Measurements from ENCODE around the gene GALNT10.

GALNT10 gene

DNA sequence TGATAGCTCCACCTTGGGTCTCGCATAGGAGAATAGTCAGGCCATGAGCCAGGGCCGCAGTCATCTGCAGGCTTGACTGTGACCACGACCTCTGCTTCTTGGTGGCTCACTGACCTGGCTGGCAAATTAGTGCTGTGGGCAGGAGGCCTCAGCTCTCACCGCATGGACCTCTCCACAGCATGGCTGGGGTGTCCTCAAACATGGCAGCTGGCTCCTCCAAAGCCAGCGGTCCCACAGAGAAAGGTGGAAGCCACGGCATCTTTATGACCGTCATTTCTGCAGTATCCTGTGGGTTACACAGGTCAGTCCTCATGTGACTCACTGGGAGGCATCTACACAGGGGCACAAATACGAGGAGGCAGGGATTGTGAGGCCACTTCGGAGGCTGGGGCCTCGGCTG is 212.1 kb downstream of the GALNT10 start:
- TF ChIP-seq L3MBTL2 (conservative IDR thresholded peaks at IDR 0.05) (no peak), BHLHE40 (IDR thresholded peaks at IDR 0.05; ENCODE audit: borderline replicate concordance) (no peak), ELF4 (IDR thresholded peaks at IDR 0.05) (no peak), LEF1 (IDR thresholded peaks at IDR 0.05; ENCODE audit: borderline replicate concordance) (no peak), TARDBP (IDR thresholded peaks at IDR 0.05) (no peak), ARNT (IDR thresholded peaks at IDR 0.05) (no peak), SP1 (IDR thresholded peaks at IDR 0.05) (no peak), NFRKB (IDR thresholded peaks at IDR 0.05) (no peak), CTBP1 (IDR thresholded peaks at IDR 0.05; ENCODE audit: borderline replicate concordance) (no peak), FOXA1 (IDR thresholded peaks at IDR 0.05) (no peak)
- no peak for DNase-seq (ENCODE audit: extremely low spot score)
- CTCF ChIA-PET: interaction anchor here (0.6 to 0.7 kb wide), 2 partner anchors 213 to 349 kb away, joined by 3 read pairs; no protein-coding TSS in a partner anchor
- POLR2A ChIA-PET: no interaction called here

- CTCF ChIA-PET: interaction anchor here (0.6 to 3.0 kb wide), 2 partner anchors 331 to 349 kb away, joined by 3 to 42 read pairs; no protein-coding TSS in a partner anchor
- POLR2A ChIA-PET: no interaction called here
- no peak for DNase-seq (ENCODE audit: extremely low spot score)
- TF ChIP-seq FOXM1 (IDR thresholded peaks at IDR 0.05; ENCODE audit: borderline replicate concordance): no peak
- no peak for TF ChIP-seq NFRKB (IDR thresholded peaks at IDR 0.05)
- no peak for TF ChIP-seq HDGF (IDR thresholded peaks at IDR 0.05; ENCODE audit: borderline replicate concordance)
- TF ChIP-seq CTBP1 (IDR thresholded peaks at IDR 0.05; ENCODE audit: borderline replicate concordance): no peak
These were observed 212.7 kb downstream of the GALNT10 start for GRCh38 chr5:154403234-154403633.

DNA sequence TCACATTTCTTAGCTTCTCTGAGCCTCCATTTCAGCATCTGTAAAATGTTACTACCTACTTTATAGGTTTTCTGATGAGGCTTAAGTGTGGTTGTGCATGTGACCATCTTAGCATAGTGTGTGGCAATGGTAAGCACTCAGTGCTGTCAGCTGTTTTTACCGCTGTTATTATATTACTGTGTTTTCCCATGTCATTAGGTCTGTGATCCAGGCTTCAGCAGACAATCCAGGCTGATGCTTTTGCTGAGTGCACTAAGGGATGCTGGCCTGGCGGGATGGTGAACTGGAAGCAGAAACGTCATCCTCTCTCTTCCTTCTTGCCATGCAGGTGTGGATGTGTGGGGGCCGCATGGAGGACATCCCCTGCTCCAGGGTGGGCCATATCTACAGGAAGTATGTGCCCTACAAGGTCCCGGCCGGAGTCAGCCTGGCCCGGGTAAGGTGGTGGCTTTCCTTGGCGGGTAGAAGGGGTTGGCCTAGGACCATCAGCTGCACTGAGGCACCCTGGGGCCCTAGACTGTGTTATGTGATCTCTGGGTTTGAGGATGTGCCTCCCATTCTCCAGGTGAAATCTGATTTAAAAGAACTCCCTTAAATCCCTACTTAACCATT is 213.3 kb downstream of the GALNT10 start:
- TF ChIP-seq FOXM1 (IDR thresholded peaks at IDR 0.05; ENCODE audit: borderline replicate concordance): no peak
- TF ChIP-seq ELF4 (IDR thresholded peaks at IDR 0.05): no peak
- no peak for TF ChIP-seq LEF1 (IDR thresholded peaks at IDR 0.05; ENCODE audit: borderline replicate concordance)
- TF ChIP-seq FOXK2 (IDR thresholded peaks at IDR 0.05): no peak
- no peak for TF ChIP-seq CTBP1 (IDR thresholded peaks at IDR 0.05; ENCODE audit: borderline replicate concordance)
- TF ChIP-seq TARDBP (IDR thresholded peaks at IDR 0.05): no peak
- DNase-seq (ENCODE audit: extremely low spot score): no peak
- CTCF ChIA-PET: interaction anchor here (1.4 to 3.0 kb wide), 4 partner anchors 207 to 331 kb away, joined by 6 to 42 read pairs (median 12); partner anchors contain the start of gene GALNT10
- POLR2A ChIA-PET: interaction anchor here (1.2 kb wide), 1 partner anchor 214 kb away, joined by 4 read pairs; the partner anchor contains the start of gene GALNT10

GRCh38 chr5:154405078-154405792 is 214.7 kb downstream of the GALNT10 start:
- peak; percentile 91 for DNase-seq (ENCODE audit: extremely low spot score)
- ChIA-PET CTCF (interaction anchor here (0.6 to 3.0 kb wide), 23 partner anchors 17 to 647 kb away, joined by 3 to 42 read pairs (median 4); partner anchors contain the start of gene GALNT10), POLR2A (interaction anchor here (0.7 to 1.2 kb wide), 2 partner anchors 215 to 216 kb away, joined by 3 to 4 read pairs; partner anchors contain the start of gene GALNT10)
- no peak for TF ChIP-seq SP1 (IDR thresholded peaks at IDR 0.05)
- no peak for TF ChIP-seq FOXK2 (IDR thresholded peaks at IDR 0.05)
- TF ChIP-seq HDGF (IDR thresholded peaks at IDR 0.05; ENCODE audit: borderline replicate concordance): no peak
- TF ChIP-seq ELF4 (IDR thresholded peaks at IDR 0.05): no peak
- no peak for TF ChIP-seq CTBP1 (IDR thresholded peaks at IDR 0.05; ENCODE audit: borderline replicate concordance)
- no peak for TF ChIP-seq ARNT (IDR thresholded peaks at IDR 0.05)
- no peak for TF ChIP-seq FOXA1 (IDR thresholded peaks at IDR 0.05)
- no peak for TF ChIP-seq LEF1 (IDR thresholded peaks at IDR 0.05; ENCODE audit: borderline replicate concordance)
- no peak for TF ChIP-seq SUZ12 (IDR thresholded peaks at IDR 0.05)
- no peak for TF ChIP-seq FOXM1 (IDR thresholded peaks at IDR 0.05; ENCODE audit: borderline replicate concordance)
- TF ChIP-seq TARDBP (IDR thresholded peaks at IDR 0.05): no peak
- no peak for TF ChIP-seq NFRKB (IDR thresholded peaks at IDR 0.05)
- no peak for TF ChIP-seq L3MBTL2 (conservative IDR thresholded peaks at IDR 0.05)
- TF ChIP-seq ZNF384 (IDR thresholded peaks at IDR 0.05): no peak
- TF ChIP-seq, protein P1, sequence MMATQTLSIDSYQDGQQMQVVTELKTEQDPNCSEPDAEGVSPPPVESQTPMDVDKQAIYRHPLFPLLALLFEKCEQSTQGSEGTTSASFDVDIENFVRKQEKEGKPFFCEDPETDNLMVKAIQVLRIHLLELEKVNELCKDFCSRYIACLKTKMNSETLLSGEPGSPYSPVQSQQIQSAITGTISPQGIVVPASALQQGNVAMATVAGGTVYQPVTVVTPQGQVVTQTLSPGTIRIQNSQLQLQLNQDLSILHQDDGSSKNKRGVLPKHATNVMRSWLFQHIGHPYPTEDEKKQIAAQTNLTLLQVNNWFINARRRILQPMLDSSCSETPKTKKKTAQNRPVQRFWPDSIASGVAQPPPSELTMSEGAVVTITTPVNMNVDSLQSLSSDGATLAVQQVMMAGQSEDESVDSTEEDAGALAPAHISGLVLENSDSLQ (IDR thresholded peaks at IDR 0.05): no peak
- no peak for TF ChIP-seq BHLHE40 (IDR thresholded peaks at IDR 0.05; ENCODE audit: borderline replicate concordance)

DNA sequence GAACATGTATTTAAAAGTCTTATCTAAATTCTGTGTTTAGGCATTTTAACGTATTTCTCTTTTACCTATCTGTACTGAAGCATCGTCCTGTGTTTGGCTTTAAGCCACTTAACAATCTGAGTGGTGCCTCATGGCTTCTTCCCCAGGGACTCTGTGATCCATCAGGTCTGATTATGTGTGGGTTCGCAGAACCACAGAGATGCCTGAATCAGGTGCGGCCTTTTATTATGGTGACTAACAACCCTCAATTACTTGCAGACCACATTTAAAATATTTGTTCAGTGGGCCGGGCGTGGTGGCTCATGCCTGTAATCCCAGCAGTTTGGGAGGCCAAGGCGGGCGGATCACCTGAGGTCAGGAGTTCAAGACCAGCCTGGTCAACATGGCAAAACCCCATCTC is 215.7 kb downstream of the GALNT10 start:
- no peak for DNase-seq (ENCODE audit: extremely low spot score)
- TF ChIP-seq ARNT (IDR thresholded peaks at IDR 0.05) (no peak), LEF1 (IDR thresholded peaks at IDR 0.05; ENCODE audit: borderline replicate concordance) (no peak), CTBP1 (IDR thresholded peaks at IDR 0.05; ENCODE audit: borderline replicate concordance) (no peak), BHLHE40 (IDR thresholded peaks at IDR 0.05; ENCODE audit: borderline replicate concordance) (no peak), FOXM1 (IDR thresholded peaks at IDR 0.05; ENCODE audit: borderline replicate concordance) (no peak), NFRKB (IDR thresholded peaks at IDR 0.05) (no peak), ZNF384 (IDR thresholded peaks at IDR 0.05) (no peak), L3MBTL2 (conservative IDR thresholded peaks at IDR 0.05) (no peak)
- ChIA-PET CTCF (interaction anchor here (1.2 to 3.0 kb wide), 7 partner anchors 16 to 432 kb away, joined by 6 to 42 read pairs (median 6); partner anchors contain the start of gene GALNT10), POLR2A (no interaction called here)

DNA sequence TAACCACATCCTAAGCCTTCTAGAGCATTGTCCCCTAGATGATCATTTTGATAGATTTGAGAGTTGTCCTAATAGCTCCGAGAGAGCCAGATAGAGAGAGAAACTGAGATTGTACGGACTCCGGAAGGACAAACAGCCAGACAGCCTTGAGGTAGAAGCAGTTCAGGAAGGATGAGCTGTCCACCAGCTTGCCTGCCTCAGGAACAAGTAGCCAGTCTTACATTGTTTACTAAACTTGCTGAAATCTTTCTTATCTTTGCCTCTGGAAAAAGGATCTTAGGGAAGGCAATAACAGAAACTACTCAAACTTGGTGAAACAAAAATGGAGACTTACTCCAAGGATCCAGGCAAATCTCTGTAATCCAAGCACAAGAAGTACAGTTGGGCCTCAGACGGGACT is 216.3 kb downstream of the GALNT10 start:
- no peak for TF ChIP-seq ZNF384 (IDR thresholded peaks at IDR 0.05)
- TF ChIP-seq ELF4 (IDR thresholded peaks at IDR 0.05): no peak
- TF ChIP-seq FOXA1 (IDR thresholded peaks at IDR 0.05): no peak
- no peak for TF ChIP-seq BHLHE40 (IDR thresholded peaks at IDR 0.05; ENCODE audit: borderline replicate concordance)
- TF ChIP-seq NFRKB (IDR thresholded peaks at IDR 0.05): no peak
- TF ChIP-seq L3MBTL2 (conservative IDR thresholded peaks at IDR 0.05): no peak
- no peak for TF ChIP-seq LEF1 (IDR thresholded peaks at IDR 0.05; ENCODE audit: borderline replicate concordance)
- no peak for TF ChIP-seq HDGF (IDR thresholded peaks at IDR 0.05; ENCODE audit: borderline replicate concordance)
- TF ChIP-seq TARDBP (IDR thresholded peaks at IDR 0.05): no peak
- no peak for TF ChIP-seq CTBP1 (IDR thresholded peaks at IDR 0.05; ENCODE audit: borderline replicate concordance)
- no peak for TF ChIP-seq FOXK2 (IDR thresholded peaks at IDR 0.05)
- TF ChIP-seq SUZ12 (IDR thresholded peaks at IDR 0.05): no peak
- no peak for TF ChIP-seq SP1 (IDR thresholded peaks at IDR 0.05)
- TF ChIP-seq, protein P1 (IDR thresholded peaks at IDR 0.05): no peak
- TF ChIP-seq ARNT (IDR thresholded peaks at IDR 0.05): no peak
- no peak for TF ChIP-seq FOXM1 (IDR thresholded peaks at IDR 0.05; ENCODE audit: borderline replicate concordance)
- POLR2A ChIA-PET: no interaction called here
- DNase-seq (ENCODE audit: extremely low spot score): no peak
- CTCF ChIA-PET: interaction anchor here (1.0 to 1.5 kb wide), 3 partner anchors 15 to 335 kb away, joined by 3 to 6 read pairs (median 3); no protein-coding TSS in a partner anchor
